GM20431 (cell line): ENCODE measurements around the gene GALK2.
"Not testable (repeated sequence)": the region's sequence is repeated elsewhere in the genome, so short reads cannot be mapped to it uniquely, and the experiment has no call there.

Experiments used
- in situ Hi-C: fragments of 300-500 bp; cut with MseI, MboI; formaldehyde crosslinking; loops from one replicate; pipeline ENCODE4 v1.15.0; 2020; ENCODE audit warnings: low sequenced_read_pairs; ENCODE audit not compliant: unreplicated experiment

Gene GALK2

GRCh38 chr15:49315391-49315823 lies 145.4 kb downstream of the GALK2 start:
- in situ Hi-C loops, result no loop called here

GRCh38 chr15:49320351-49320750 lies 150.3 kb downstream of the GALK2 start:
- in situ Hi-C loops, result no loop called here

- in situ Hi-C loops, result no loop called here
Observed at GRCh38 chr15:49323207-49323606, 153.2 kb downstream of the GALK2 start.

- in situ Hi-C loops, result no loop called here
Observed at GRCh38 chr15:49327927-49328326, 157.9 kb downstream of the GALK2 start.

- in situ Hi-C loops, result no loop called here
Observed at GRCh38 chr15:49328941-49329340, 158.9 kb downstream of the GALK2 start.

- in situ Hi-C loops, result no loop called here
Observed at GRCh38 chr15:49330166-49330565, 160.1 kb downstream of the GALK2 start.

- in situ Hi-C loops, result no loop called here
Observed at GRCh38 chr15:49331442-49331841, 161.4 kb downstream of the GALK2 start.

GRCh38 chr15:49331951-49332350 lies 161.9 kb downstream of the GALK2 start:
- in situ Hi-C loops, result no loop called here

GRCh38 chr15:49339656-49340055 lies 169.6 kb downstream of the GALK2 start:
- in situ Hi-C loops, result no loop called here

- in situ Hi-C loops, result no loop called here
Observed at GRCh38 chr15:49343546-49343945, 173.5 kb downstream of the GALK2 start.

- in situ Hi-C loops, result not testable (repeated sequence)
Observed at GRCh38 chr15:49354439-49354838, 184.4 kb downstream of the GALK2 start.

- in situ Hi-C loops, result no loop called here
Observed at GRCh38 chr15:49361370-49361769, 191.3 kb downstream of the GALK2 start.

- in situ Hi-C loops, result no loop called here
Observed at GRCh38 chr15:49366496-49366895, 196.4 kb downstream of the GALK2 start.

- in situ Hi-C loops, result no loop called here
Observed at GRCh38 chr15:49370782-49371181, 200.7 kb downstream of the GALK2 start.

- in situ Hi-C loops, result no loop called here
Observed at GRCh38 chr15:49372366-49372765, 202.3 kb downstream of the GALK2 start.

- in situ Hi-C loops, result no loop called here
Observed at GRCh38 chr15:49379996-49380395, 209.9 kb downstream of the GALK2 start.

- in situ Hi-C loops, result no loop called here
Observed at GRCh38 chr15:49380912-49381311, 210.9 kb downstream of the GALK2 start.
